SK-MEL-5 (cell line): ENCODE measurements around the gene CHTOP. TPM values are rescaled to one million over a fixed set of nuclear protein-coding genes. Genes with fewer than 3 reads are reported as not detected.
A peak's percentile ranks its signal among the peaks of the same experiment; 100 is the strongest.
"Not testable (repeated sequence)": the region's sequence is repeated elsewhere in the genome, so short reads cannot be mapped to it uniquely, and the experiment has no call there.

ENCODE experiments used
- DNase-seq: peaks from one replicate; pipeline ENCODE4 v3.0.0-alpha.2; 2016; ENCODE audit warnings: low read depth, low spot score
- in situ Hi-C: cut with HindIII; loops from 2 replicates; pipeline ENCODE4 v1.10.0; 2016; ENCODE audit warnings: low sequenced_read_pairs, high pct_unique_total_duplicates, low pct_unique_long_range_greater_than_20kb
- total RNA-seq: library from RNA; depleted of rRNA; stranded (reverse); fragments of >200 nt; shearing (Covaris generic); gene quantifications from 2 replicates; pipeline ENCODE4 v1.2.3, GENCODE V29; 2014

The CHTOP gene
- total RNA-seq, 1 experiment from 2014 or later = 59.3 TPM

- DNase-seq = peak; percentile 100
- in situ Hi-C loops = no loop called here
Observed at GRCh38 chr1:153670859-153671627, 37.2 kb downstream of the CHTOP start, which contains the start of gene ILF2. TSS of gene ILF2 (minus strand) at chr1:153670993. CDS start at chr1:153670922, 71 bp downstream.

- DNase-seq, in situ Hi-C loops: not testable (repeated sequence)
Observed at GRCh38 chr1:153671628-153672353, 37.9 kb downstream of the CHTOP start.

- no peak for DNase-seq
- in situ Hi-C loops = no loop called here
Observed at GRCh38 chr1:153673511-153673910, 39.6 kb downstream of the CHTOP start.

GRCh38 chr1:153677718-153678518 lies 44.1 kb downstream of the CHTOP start:
- in situ Hi-C loops = no loop called here
- peak; percentile 74 for DNase-seq

- in situ Hi-C loops = no loop called here
- no peak for DNase-seq
Observed at GRCh38 chr1:153678519-153679336, 44.9 kb downstream of the CHTOP start, which contains the start of gene NPR1. TSS of gene NPR1 (plus strand) at chr1:153678688. CDS start at chr1:153679109, 421 bp downstream.

- in situ Hi-C loops = no loop called here
- DNase-seq = no peak
Observed at GRCh38 chr1:153679337-153680119, 45.7 kb downstream of the CHTOP start.

GRCh38 chr1:153680120-153680403 lies 46.2 kb downstream of the CHTOP start:
- in situ Hi-C loops = no loop called here
- no peak for DNase-seq

GRCh38 chr1:153682730-153683129 lies 48.9 kb downstream of the CHTOP start:
- in situ Hi-C loops = no loop called here
- no peak for DNase-seq

- in situ Hi-C loops = no loop called here
- peak; percentile 32 for DNase-seq
Observed at GRCh38 chr1:153683854-153684253, 50.0 kb downstream of the CHTOP start.

- no peak for DNase-seq
- in situ Hi-C loops = no loop called here
Observed at GRCh38 chr1:153684892-153685291, 51.0 kb downstream of the CHTOP start.

GRCh38 chr1:153685544-153686340 lies 51.9 kb downstream of the CHTOP start:
- in situ Hi-C loops = no loop called here
- DNase-seq = no peak

GRCh38 chr1:153687346-153688125 lies 53.7 kb downstream of the CHTOP start:
- in situ Hi-C loops = no loop called here

GRCh38 chr1:153688276-153688675 lies 54.4 kb downstream of the CHTOP start:
- DNase-seq = no peak
- in situ Hi-C loops = no loop called here

More at GRCh38 chr1:153687346-153688125, 53.7 kb downstream of the CHTOP start:
- DNase-seq = no peak

GRCh38 chr1:153688736-153689328 lies 55.0 kb downstream of the CHTOP start:
- no peak for DNase-seq
- in situ Hi-C loops = no loop called here

- in situ Hi-C loops = no loop called here
Observed at GRCh38 chr1:153693466-153693865, 59.6 kb downstream of the CHTOP start.

More at GRCh38 chr1:153693466-153693865, 59.6 kb downstream of the CHTOP start:
- no peak for DNase-seq
